DND-41 (cell line): ENCODE measurements around the gene GPX3.

Experiments used
- ATAC-seq: fragments of 200-7000 bp; cut with Tn5 transposase; 3 replicates; pipeline ENCODE4 v1.9.1; 2021; ENCODE audit warnings: low read depth; ENCODE audit not compliant: insufficient read depth
- DNase-seq: peaks from one replicate; pipeline ENCODE4 v3.0.0-alpha.2; 2020
- H2AFZ ChIP-seq: 2 replicates; pipeline ENCODE4 v1.6.0; 2012; ENCODE audit warnings: low read depth, low read length
- H3K27ac ChIP-seq: 2 replicates; pipeline ENCODE4 v1.5.1; 2012; ENCODE audit warnings: low read length, inconsistent platforms
- H3K27me3 ChIP-seq: fragments of 200-600 bp; sonication (generic); 2 replicates; pipeline ENCODE4 v1.6.0; 2012; ENCODE audit warnings: low read length, mild to moderate bottlenecking, inconsistent platforms; ENCODE audit not compliant: insufficient read depth, poor library complexity
- H3K36me3 ChIP-seq: 2 replicates; pipeline ENCODE4 v1.5.1; 2012; ENCODE audit warnings: low read length, inconsistent platforms; ENCODE audit not compliant: insufficient read depth
- H3K4me1 ChIP-seq: 2 replicates; pipeline ENCODE4 v1.5.1; 2012; ENCODE audit warnings: mild to moderate bottlenecking, low read length; ENCODE audit not compliant: insufficient read depth
- H3K4me2 ChIP-seq: 2 replicates; pipeline ENCODE4 v1.6.0; 2012; ENCODE audit warnings: mild to moderate bottlenecking, moderate library complexity, low read length, inconsistent platforms; ENCODE audit not compliant: insufficient read depth
- H3K4me3 ChIP-seq, 2 experiments: fragments of 200-600 bp in 1 of 2; shearing (Covaris generic) in 1 of 2; 2 replicates each; pipeline ENCODE4 v1.5.1; 2012 to 2016; ENCODE audit warnings: inconsistent platforms in 2 of 2, low read length in 2 of 2, mild to moderate bottlenecking in 2 of 2, low read depth in 1 of 2, moderate library complexity in 1 of 2
- H3K79me2 ChIP-seq: 2 replicates; pipeline ENCODE4 v1.6.0; 2012; ENCODE audit warnings: low read length, inconsistent platforms; ENCODE audit not compliant: insufficient read depth
- H3K9ac ChIP-seq: 2 replicates; pipeline ENCODE4 v1.6.0; 2012; ENCODE audit warnings: low read depth, mild to moderate bottlenecking, inconsistent platforms, low read length, moderate library complexity
- H3K9me3 ChIP-seq: 2 replicates; pipeline ENCODE4 v1.5.1; 2012; ENCODE audit warnings: low read length, moderate library complexity, mild to moderate bottlenecking, inconsistent platforms; ENCODE audit not compliant: insufficient read depth, severe bottlenecking
- H4K20me1 ChIP-seq: 2 replicates; pipeline ENCODE4 v1.6.0; 2012; ENCODE audit warnings: low read length; ENCODE audit not compliant: insufficient read depth
- CTCF ChIP-seq: IDR thresholded peaks from 2 replicates; pipeline ENCODE4 v1.5.1; 2012; ENCODE audit warnings: borderline replicate concordance, low read length, moderate library complexity, mild to moderate bottlenecking; ENCODE audit not compliant: poor library complexity, severe bottlenecking; ENCODE audit errors: extremely low read depth
- EZH2 ChIP-seq: IDR thresholded peaks from 3 replicates; pipeline ENCODE4 v1.6.1; 2012; ENCODE audit warnings: borderline replicate concordance, low read depth, mild to moderate bottlenecking, moderate library complexity, low read length, inconsistent platforms; ENCODE audit not compliant: severe bottlenecking

Gene GPX3

GRCh38 chr5:151070449-151070848 is 50.1 kb downstream of the GPX3 start:
- H3K27me3 ChIP-seq: no peaks in the 10 kb centered on the region
- no peak overlapping the region for H2AFZ ChIP-seq
- H3K9me3 ChIP-seq: no peaks in the 10 kb centered on the region
- H3K27ac ChIP-seq: no peak overlapping the region
- TF ChIP-seq CTCF (no peak), EZH2 (no peak)
- H3K36me3 ChIP-seq: peaks cover 21% of the 10 kb centered on the region
- H3K79me2 ChIP-seq: peaks cover 100% of the 10 kb centered on the region
- H4K20me1 ChIP-seq: peaks cover 59% of the 10 kb centered on the region
- H3K9ac ChIP-seq: no peak overlapping the region
- no peak overlapping the region for H3K4me3 ChIP-seq
- H3K4me1 ChIP-seq: no peaks in the 10 kb centered on the region
- no peak overlapping the region for H3K4me2 ChIP-seq
- no peak for ATAC-seq
- no peak for DNase-seq

GRCh38 chr5:151071021-151071420 is 50.6 kb downstream of the GPX3 start:
- Histone ChIP-seq H3K27ac (no peak overlapping the region), H3K4me3 (no peak overlapping the region), H3K79me2 (peaks cover 100% of the 10 kb centered on the region), H3K9me3 (no peaks in the 10 kb centered on the region), H3K9ac (no peak overlapping the region), H3K4me1 (no peaks in the 10 kb centered on the region), H3K36me3 (peaks cover 21% of the 10 kb centered on the region), H4K20me1 (peaks cover 62% of the 10 kb centered on the region), H2AFZ (no peak overlapping the region), H3K4me2 (no peak overlapping the region), H3K27me3 (no peaks in the 10 kb centered on the region)
- DNase-seq (no peak), ATAC-seq (no peak)
- no peak for TF ChIP-seq EZH2
- no peak for TF ChIP-seq CTCF

- Histone ChIP-seq H4K20me1 (peaks cover 62% of the 10 kb centered on the region), H3K9me3 (no peaks in the 10 kb centered on the region), H3K79me2 (peaks cover 100% of the 10 kb centered on the region), H3K27ac (no peak overlapping the region), H3K36me3 (peaks cover 20% of the 10 kb centered on the region), H3K4me3 (no peak overlapping the region), H3K9ac (no peak overlapping the region), H3K27me3 (no peaks in the 10 kb centered on the region), H3K4me2 (no peak overlapping the region), H3K4me1 (no peaks in the 10 kb centered on the region), H2AFZ (no peak overlapping the region)
- TF ChIP-seq EZH2 (no peak), CTCF (no peak)
- DNase-seq: no peak
- no peak for ATAC-seq
Measured at GRCh38 chr5:151071848-151072629, 51.6 kb downstream of the GPX3 start.
